Memory B cell (primary cell): ENCODE results near the gene MRPL14.
"Not testable (repeated sequence)": the region's sequence is repeated elsewhere in the genome, so short reads cannot be mapped to it uniquely, and the experiment has no call there.

ENCODE experiments used
- ATAC-seq: fragments of 150-1000 bp; cut with Tn5 transposase; 2 replicates; pipeline ENCODE4 v1.10.0; 2021; ENCODE audit warnings: low read depth, mild to moderate bottlenecking, moderate library complexity
- DNase-seq, 2 donors: peaks; one replicate each; pipeline ENCODE4 v3.0.0; 2022; ENCODE audit warnings: low spot score in 2 of 2
- H3K27ac Mint-ChIP-seq: one replicate; pipeline ENCODE4 v1.8.0; 2022; ENCODE audit warnings: mild to moderate bottlenecking, moderate library complexity, mixed read lengths
- H3K27me3 Mint-ChIP-seq: one replicate; pipeline ENCODE4 v1.8.0; 2022; ENCODE audit warnings: mixed read lengths
- H3K36me3 Mint-ChIP-seq: one replicate; pipeline ENCODE4 v1.8.0; 2022; ENCODE audit warnings: mild to moderate bottlenecking, mixed read lengths
- H3K4me1 Mint-ChIP-seq: one replicate; pipeline ENCODE4 v1.8.0; 2022; ENCODE audit warnings: mixed read lengths
- H3K4me3 Mint-ChIP-seq: one replicate; pipeline ENCODE4 v1.8.0; 2022; ENCODE audit warnings: mild to moderate bottlenecking, moderate library complexity, mixed read lengths
- H3K9me3 Mint-ChIP-seq: one replicate; pipeline ENCODE4 v1.8.0; 2022; ENCODE audit warnings: mixed read lengths

Gene MRPL14

DNA sequence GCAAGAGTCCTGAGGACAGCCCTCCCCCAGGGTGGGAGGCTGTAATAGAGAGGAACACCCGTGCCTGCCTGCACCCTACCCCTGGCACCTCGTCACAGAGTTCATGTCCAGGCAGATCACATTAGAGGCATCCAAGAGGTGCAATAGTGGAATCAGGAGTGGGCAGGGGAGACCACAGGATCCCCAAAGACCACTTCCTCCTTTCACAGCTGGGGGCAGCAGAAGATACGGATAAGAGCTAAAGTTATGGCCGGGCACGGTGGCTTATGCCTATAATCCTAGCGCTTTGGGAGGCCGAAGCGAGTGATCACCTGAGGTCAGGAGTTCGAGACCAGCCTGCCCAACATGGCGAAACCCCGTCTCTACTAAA lies 29.9 kb upstream of the MRPL14 start:
- no peaks in the 10 kb centered on the region for H3K4me1 Mint-ChIP-seq
- peaks cover 2% of the 10 kb centered on the region for H3K27me3 Mint-ChIP-seq
- DNase-seq (no peak), ATAC-seq (no peak)
- no peak overlapping the region for H3K4me3 Mint-ChIP-seq
- peaks cover 3% of the 10 kb centered on the region for H3K36me3 Mint-ChIP-seq
- no peaks in the 10 kb centered on the region for H3K9me3 Mint-ChIP-seq
- no peak overlapping the region for H3K27ac Mint-ChIP-seq

DNA sequence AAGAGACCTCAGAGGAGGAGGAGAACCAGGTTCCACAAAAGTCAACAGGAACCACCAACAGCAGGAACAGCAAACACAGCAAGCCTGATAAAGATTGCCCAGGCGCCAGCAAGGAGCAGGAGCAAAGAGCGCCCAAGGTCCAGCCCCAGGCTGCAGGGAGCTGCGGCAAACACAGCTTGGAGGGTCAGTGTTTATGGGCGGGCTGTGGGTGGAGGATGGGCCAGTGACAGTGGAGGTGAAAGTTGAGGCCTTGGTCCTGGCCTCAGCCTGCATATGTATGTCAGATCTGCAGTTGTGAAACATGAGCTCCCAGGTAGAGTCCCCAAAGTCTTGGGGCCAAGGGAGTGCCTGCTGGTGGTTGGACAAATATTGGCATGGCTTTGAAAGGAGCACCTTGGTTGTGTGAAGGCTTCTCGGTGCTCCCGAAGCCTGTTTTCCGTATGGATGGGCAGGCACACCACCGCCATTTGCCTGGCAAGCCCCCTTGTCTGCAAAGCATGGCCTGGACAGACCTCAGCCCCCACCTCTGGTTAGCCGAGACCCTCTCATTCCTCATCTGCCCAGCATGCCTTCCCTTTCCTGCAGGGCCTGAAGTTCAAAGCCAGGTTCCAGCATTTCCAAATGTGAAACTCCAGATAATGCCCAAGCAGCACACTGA lies 29.4 kb upstream of the MRPL14 start:
- no peak for ATAC-seq
- Mint-ChIP-seq H3K9me3 (no peaks in the 10 kb centered on the region), H3K4me3 (no peak overlapping the region), H3K27ac (no peak overlapping the region), H3K27me3 (peaks cover 2% of the 10 kb centered on the region), H3K4me1 (no peaks in the 10 kb centered on the region), H3K36me3 (peaks cover 3% of the 10 kb centered on the region)
- DNase-seq = no peak

DNA sequence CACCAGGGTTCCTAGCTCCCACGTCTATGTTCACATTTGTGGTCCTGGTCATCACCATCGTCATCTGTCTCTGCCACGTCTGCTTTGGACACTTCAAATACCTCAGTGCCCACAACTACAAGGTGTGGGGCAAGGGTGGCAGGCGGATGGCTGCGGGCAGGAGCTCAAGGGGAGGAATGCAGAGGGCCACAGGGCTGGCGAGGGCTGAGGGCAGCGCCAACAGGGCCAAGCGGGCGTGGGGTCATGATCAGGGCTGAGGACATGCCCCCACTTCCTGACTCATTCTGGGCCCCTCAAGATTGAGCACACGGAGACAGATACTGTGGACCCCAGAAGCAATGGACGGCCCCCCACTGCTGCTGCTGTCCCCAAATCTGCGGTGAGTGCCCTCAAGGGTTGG lies 26.8 kb upstream of the MRPL14 start:
- Mint-ChIP-seq H3K27ac (no peak overlapping the region), H3K4me3 (no peak overlapping the region), H3K36me3 (peaks cover 7% of the 10 kb centered on the region), H3K9me3 (no peaks in the 10 kb centered on the region), H3K4me1 (peaks cover 10% of the 10 kb centered on the region), H3K27me3 (peaks cover 2% of the 10 kb centered on the region)
- DNase-seq (no peak), ATAC-seq (no peak)

DNA sequence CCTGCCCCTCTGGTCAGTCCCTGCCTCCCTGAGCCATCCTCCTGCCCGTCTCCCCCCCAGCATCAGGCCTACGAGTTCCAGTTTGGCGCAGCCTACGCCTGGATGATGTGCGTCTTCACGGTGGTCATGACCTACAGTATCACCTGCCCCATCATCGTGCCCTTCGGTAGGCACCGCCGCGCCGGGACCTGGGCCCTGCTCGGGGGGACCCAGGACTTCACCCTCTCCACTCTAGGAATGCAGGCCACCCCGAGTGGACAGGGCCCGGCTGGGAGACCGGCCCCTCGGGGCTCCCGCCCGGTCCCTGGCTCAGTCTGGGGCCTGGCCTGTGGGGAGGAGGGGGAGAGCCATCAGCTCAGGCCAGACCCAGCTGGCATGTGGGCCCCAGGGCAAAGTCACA lies 25.3 kb upstream of the MRPL14 start:
- ATAC-seq = no peak
- no peaks in the 10 kb centered on the region for H3K9me3 Mint-ChIP-seq
- no peak overlapping the region for H3K4me3 Mint-ChIP-seq
- no peak overlapping the region for H3K27ac Mint-ChIP-seq
- H3K27me3 Mint-ChIP-seq = peaks cover 2% of the 10 kb centered on the region
- peaks cover 10% of the 10 kb centered on the region for H3K4me1 Mint-ChIP-seq
- H3K36me3 Mint-ChIP-seq = peaks cover 9% of the 10 kb centered on the region
- no peak for DNase-seq

DNA sequence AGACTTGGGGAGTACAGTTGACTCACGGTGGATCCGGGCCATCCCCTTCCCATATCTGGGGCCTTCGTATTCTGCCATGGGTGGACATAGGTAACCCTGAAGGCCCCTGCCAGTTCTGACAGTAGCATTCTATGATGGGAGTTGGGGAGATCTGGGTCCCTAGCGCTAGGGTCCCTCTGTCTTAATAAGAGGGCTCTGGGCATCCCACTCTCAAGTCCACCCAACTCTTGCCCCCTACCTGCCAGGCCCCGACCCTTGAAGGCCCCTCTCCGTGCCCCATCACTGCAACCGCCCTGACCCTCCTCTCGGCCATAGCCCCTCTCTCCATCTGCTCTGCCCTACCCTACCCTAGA lies 24.8 kb upstream of the MRPL14 start:
- Mint-ChIP-seq H3K27me3 (peaks cover under 1% of the 10 kb centered on the region), H3K27ac (peak overlapping the region; percentile 45), H3K9me3 (no peaks in the 10 kb centered on the region), H3K4me3 (no peak overlapping the region), H3K36me3 (peaks cover 9% of the 10 kb centered on the region), H3K4me1 (peaks cover 10% of the 10 kb centered on the region)
- ATAC-seq (no peak), DNase-seq (no peak)

DNA sequence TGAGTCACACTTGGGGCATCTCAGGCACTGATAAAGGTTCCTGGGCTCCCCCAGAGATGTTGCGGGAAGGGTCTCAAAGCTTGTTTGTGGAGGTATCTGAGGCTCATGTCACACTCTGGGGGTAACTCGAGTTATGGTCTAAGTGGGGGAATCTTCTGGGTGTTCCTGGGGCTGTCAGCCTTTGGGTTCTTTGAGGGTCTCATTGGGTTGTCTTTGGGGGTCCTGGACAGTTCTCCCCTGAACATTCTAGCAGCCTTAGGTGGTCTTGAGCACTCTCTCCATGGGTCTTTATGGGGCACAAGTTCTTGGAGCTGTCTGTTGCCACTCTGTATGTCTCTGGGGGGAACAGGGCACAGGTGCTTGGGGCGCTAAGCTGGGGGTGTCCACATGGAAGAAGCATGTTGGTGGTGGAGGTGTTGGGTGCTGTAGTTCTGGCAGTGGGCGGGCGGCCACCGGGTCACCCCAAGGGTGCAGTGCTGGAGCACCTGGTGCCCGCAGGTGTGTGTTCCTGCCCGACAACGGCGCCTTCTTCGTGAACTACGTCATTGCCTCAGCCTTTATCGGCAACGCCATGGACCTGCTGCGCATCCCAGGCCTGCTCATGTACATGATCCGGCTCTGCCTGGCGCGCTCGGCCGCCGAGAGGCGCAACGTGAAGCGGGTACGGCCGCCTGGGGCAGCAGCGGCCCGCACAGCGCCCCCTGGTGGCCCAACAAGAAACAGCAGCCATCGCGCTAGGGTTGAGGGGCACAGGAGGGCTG lies 24.3 kb upstream of the MRPL14 start:
- Mint-ChIP-seq H3K27ac (peak overlapping the region; percentile 45), H3K27me3 (no peaks in the 10 kb centered on the region), H3K36me3 (peaks cover 9% of the 10 kb centered on the region), H3K9me3 (no peaks in the 10 kb centered on the region), H3K4me1 (peaks cover 10% of the 10 kb centered on the region), H3K4me3 (peak overlapping the region; percentile 24)
- ATAC-seq (peak; percentile 88), DNase-seq (peak; percentile 88 to 93)

DNA sequence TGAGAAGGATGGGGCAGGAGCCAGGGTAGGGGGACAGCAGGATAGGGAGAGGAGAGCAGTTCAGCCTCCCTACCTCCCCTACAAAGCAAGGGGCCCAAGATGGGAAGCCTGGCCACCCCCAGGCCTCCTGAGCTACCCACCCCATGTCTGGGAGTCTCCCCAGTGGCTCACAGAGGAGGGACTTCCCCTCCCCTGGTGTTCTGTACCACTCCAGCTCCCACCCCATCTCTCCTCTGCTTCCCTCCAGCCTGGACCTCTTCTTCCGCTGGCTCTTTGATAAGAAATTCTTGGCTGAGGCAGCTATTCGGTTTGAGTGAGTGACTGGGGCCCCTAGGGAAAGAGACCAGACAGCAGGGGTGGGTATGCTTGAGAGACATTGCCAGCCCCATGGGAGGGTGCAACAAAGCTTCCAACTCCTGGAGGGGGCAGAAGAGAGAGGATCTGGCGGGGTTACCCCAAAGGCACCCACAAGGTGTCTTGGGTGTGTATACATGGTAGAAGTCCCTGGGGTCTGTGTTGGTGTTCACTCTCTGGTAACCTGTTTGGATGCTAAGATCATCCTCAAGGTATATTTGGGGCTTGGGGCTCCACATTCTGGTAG lies 23.2 kb upstream of the MRPL14 start:
- DNase-seq = no peak
- Mint-ChIP-seq H3K27ac (no peak overlapping the region), H3K9me3 (no peaks in the 10 kb centered on the region), H3K4me3 (no peak overlapping the region), H3K27me3 (no peaks in the 10 kb centered on the region), H3K4me1 (peaks cover 10% of the 10 kb centered on the region), H3K36me3 (peaks cover 16% of the 10 kb centered on the region)
- ATAC-seq = no peak

DNA sequence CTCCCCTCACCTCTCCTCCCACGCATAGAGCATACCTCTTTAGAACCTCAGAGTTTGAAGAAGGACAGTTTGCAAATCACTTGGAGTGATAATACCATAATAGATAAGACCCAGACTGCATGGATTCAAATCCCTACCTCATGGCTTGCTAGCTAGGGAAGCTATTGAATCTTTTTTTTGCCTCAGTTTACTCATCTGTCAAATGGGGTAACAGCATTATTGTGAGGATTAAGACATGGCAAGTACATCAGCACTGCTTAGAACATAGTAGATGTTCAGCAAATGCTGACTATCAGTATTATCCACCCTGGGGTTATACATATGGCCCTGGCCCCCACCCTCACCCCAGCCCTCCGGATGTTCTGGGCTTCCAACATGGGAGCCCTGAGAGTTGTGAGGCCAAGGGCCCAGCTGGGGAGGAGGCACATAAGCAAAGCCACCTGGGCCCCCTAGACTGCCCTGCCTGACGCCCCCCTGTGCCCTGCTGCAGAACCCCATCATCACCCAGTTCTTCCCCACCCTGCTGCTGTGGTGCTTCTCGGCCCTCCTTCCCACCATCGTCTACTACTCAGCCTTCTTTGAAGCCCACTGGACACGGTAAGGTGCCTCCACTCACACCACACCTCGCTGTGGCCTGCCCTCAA lies 22.2 kb upstream of the MRPL14 start:
- no peak overlapping the region for H3K27ac Mint-ChIP-seq
- no peaks in the 10 kb centered on the region for H3K9me3 Mint-ChIP-seq
- no peak for ATAC-seq
- no peak for DNase-seq
- peaks cover 17% of the 10 kb centered on the region for H3K36me3 Mint-ChIP-seq
- H3K27me3 Mint-ChIP-seq = no peaks in the 10 kb centered on the region
- H3K4me1 Mint-ChIP-seq = peaks cover 10% of the 10 kb centered on the region
- H3K4me3 Mint-ChIP-seq = no peak overlapping the region

DNA sequence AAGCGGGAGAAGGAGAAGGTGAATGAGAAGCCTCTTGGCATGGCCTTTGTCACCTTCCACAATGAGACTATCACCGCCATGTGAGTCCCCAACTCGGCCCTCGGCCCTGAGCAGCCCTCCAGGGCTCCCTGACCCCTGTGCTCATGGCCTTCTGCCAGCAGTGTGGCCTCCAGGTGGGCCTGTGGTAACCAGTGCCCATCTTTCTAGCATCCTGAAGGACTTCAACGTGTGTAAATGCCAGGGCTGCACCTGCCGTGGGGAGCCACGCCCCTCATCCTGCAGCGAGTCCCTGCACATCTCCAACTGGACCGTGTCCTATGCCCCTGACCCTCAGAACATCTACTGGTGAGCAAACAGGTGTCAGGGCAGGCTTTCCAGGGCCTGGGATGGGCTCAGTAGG lies 21.1 kb upstream of the MRPL14 start:
- no peaks in the 10 kb centered on the region for H3K27me3 Mint-ChIP-seq
- no peaks in the 10 kb centered on the region for H3K9me3 Mint-ChIP-seq
- H3K36me3 Mint-ChIP-seq = peaks cover 21% of the 10 kb centered on the region
- peaks cover 10% of the 10 kb centered on the region for H3K4me1 Mint-ChIP-seq
- no peak overlapping the region for H3K4me3 Mint-ChIP-seq
- ATAC-seq (no peak), DNase-seq (no peak)
- H3K27ac Mint-ChIP-seq = no peak overlapping the region

DNA sequence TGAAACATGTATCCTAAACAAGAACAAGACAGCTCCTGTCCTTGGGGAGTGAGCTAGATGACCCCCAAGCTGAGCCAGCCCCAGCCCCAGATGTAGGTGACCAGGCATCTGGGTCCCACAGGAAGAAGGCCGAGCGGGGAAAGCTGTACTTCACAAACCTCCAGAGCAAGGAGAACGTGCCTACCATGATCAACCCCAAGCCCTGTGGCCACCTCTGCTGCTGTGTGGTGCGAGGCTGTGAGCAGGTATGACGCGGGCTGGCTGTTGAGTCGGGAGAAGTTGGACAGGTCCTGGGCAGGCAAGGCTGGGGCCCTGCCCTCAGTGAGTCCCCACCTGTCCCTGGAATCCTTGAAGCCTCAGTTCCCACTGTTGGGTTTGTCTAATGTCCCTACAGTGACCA lies 20.0 kb upstream of the MRPL14 start:
- H3K27ac Mint-ChIP-seq = no peak overlapping the region
- H3K27me3 Mint-ChIP-seq = no peaks in the 10 kb centered on the region
- peaks cover 10% of the 10 kb centered on the region for H3K4me1 Mint-ChIP-seq
- peaks cover 18% of the 10 kb centered on the region for H3K36me3 Mint-ChIP-seq
- no peak overlapping the region for H3K4me3 Mint-ChIP-seq
- DNase-seq (no peak), ATAC-seq (no peak)
- H3K9me3 Mint-ChIP-seq = no peaks in the 10 kb centered on the region

DNA sequence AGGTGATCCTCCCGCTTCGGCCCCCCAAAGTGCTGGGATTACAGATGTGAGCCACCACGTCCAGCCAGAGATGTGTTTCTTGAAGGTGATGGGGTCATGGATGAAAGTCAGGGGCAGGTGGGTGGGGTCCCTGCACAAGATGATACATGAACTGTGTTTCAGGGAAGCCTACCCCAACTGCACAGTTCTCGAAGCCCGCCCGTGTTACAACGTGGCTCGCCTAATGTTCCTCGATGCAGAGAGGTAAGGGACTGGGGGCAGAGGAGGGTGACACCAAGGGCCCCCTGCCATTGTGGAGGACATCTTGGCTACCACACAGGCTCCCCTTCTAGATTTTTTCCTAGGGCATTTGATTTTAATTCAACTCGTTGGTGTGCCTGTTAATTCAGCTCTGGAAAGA lies 19.4 kb upstream of the MRPL14 start:
- H3K27me3 Mint-ChIP-seq = no peaks in the 10 kb centered on the region
- ATAC-seq (no peak), DNase-seq (no peak)
- H3K4me1 Mint-ChIP-seq = peaks cover 10% of the 10 kb centered on the region
- no peak overlapping the region for H3K4me3 Mint-ChIP-seq
- no peaks in the 10 kb centered on the region for H3K9me3 Mint-ChIP-seq
- H3K27ac Mint-ChIP-seq = no peak overlapping the region
- peaks cover 18% of the 10 kb centered on the region for H3K36me3 Mint-ChIP-seq

DNA sequence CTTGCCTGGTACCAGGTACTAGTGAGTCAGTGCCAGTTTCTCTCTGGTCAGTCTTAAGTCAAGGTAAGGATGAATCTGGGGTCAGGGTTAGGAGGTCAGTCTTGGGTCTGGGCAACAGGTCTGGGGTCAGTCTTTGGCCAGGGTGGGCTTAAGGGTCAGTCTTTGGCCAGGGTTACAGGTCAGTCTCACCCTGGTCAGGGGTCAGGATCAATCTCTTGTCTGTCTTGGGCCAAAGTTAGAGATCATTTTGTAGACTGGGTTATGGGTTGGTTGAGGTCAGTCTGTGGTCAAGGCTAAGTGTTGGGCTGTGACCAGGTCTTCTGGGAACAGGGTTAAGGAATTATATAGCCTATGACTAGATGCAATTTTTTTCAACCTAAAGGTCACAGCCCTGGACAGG lies 18.6 kb upstream of the MRPL14 start:
- no peak overlapping the region for H3K4me3 Mint-ChIP-seq
- H3K27ac Mint-ChIP-seq = no peak overlapping the region
- DNase-seq = no peak
- no peaks in the 10 kb centered on the region for H3K9me3 Mint-ChIP-seq
- H3K4me1 Mint-ChIP-seq = peaks cover 3% of the 10 kb centered on the region
- ATAC-seq = no peak
- peaks cover 21% of the 10 kb centered on the region for H3K36me3 Mint-ChIP-seq
- H3K27me3 Mint-ChIP-seq = no peaks in the 10 kb centered on the region

DNA sequence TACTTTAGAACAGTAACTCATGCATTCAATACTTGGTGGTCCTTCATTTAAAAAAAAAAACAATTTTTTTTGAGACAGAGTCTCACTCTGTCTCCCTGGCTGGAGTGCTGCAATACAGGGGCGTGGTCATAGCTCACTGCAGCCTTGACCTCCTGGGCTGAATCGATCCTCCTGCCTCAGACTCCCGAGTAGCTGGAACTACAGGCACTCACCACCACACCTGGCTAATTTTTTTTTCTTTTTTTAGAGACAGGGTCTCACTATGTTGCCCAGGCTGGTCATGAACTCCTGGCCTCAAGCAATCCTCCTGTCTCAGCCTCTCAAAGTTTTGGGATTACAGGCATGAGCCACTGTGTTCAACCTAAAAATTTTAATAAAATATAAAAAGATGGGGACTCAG lies 17.3 kb upstream of the MRPL14 start:
- not testable (repeated sequence) for H3K4me3 Mint-ChIP-seq, H3K27me3 Mint-ChIP-seq, H3K27ac Mint-ChIP-seq, DNase-seq, H3K4me1 Mint-ChIP-seq, H3K9me3 Mint-ChIP-seq, ATAC-seq
- peaks cover 27% of the 10 kb centered on the region for H3K36me3 Mint-ChIP-seq

DNA sequence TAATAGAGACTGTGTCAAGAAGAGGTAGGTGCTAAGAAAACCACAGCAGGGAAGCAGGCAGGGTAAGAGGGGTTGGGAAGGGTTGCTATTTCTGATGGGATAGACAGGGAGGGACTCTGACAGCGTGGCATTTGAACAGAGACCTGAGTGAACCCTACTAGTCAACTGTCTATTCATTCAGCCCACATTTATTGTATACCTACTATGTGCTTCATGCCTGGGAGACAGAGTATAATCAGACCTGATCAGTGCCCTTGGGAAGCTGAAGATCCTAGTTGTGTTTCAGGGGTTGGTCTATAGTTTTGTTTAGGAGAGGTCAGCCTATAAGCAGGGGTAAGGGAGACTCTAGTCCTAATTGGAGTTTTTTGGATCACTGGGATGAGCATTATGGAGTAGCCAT lies 16.5 kb upstream of the MRPL14 start:
- H3K36me3 Mint-ChIP-seq = peaks cover 27% of the 10 kb centered on the region
- no peaks in the 10 kb centered on the region for H3K9me3 Mint-ChIP-seq
- no peaks in the 10 kb centered on the region for H3K27me3 Mint-ChIP-seq
- H3K4me3 Mint-ChIP-seq = no peak overlapping the region
- ATAC-seq (no peak), DNase-seq (no peak)
- no peak overlapping the region for H3K27ac Mint-ChIP-seq
- no peaks in the 10 kb centered on the region for H3K4me1 Mint-ChIP-seq
